Large intestine (tissue), 3 donors: ENCODE measurements around the gene SLC66A1. TPM values are rescaled to one million over a fixed set of nuclear protein-coding genes. Genes with fewer than 3 reads are reported as not detected.

ENCODE experiments used
- DNase-seq, 2 donors: peaks; one replicate each; pipeline versions ENCODE4 v3.0.0 to v3.0.0-alpha.2; 2013
- H3K27ac ChIP-seq: one replicate; pipeline ENCODE4 v1.5.1; 2013; ENCODE audit warnings: low read length
- H3K27me3 ChIP-seq: 2 replicates; pipeline ENCODE4 v1.6.1; 2013; ENCODE audit warnings: low read length; ENCODE audit not compliant: control insufficient read depth, insufficient read depth
- H3K36me3 ChIP-seq: 2 replicates; pipeline ENCODE4 v1.6.1; 2013; ENCODE audit warnings: low read length; ENCODE audit not compliant: control insufficient read depth, insufficient read depth
- H3K4me1 ChIP-seq: one replicate; pipeline ENCODE4 v1.6.1; 2013; ENCODE audit warnings: low read length; ENCODE audit not compliant: control insufficient read depth, insufficient read depth
- H3K4me3 ChIP-seq: one replicate; pipeline ENCODE4 v1.5.1; 2013; ENCODE audit warnings: low read length
- H3K9me3 ChIP-seq: one replicate; pipeline ENCODE4 v1.6.1; 2013; ENCODE audit warnings: mild to moderate bottlenecking, low read depth, low read length, moderate library complexity; ENCODE audit not compliant: control insufficient read depth
- WGBS: methylation state at CpG from one replicate; pipeline ENCODE4 v1.1.5; 2013; ENCODE audit warnings: low lambda C conversion rate; ENCODE audit not compliant: insufficient coverage; 5-methylcytosine and 5-hydroxymethylcytosine counted together
- polyA plus RNA-seq: library from polyadenylated mRNA; unstranded; fragments of 120-200 nt; gene quantifications from one replicate; pipeline ENCODE4 v1.2.1, GENCODE V29; 2013

Gene SLC66A1
- polyA plus RNA-seq, 1 donor, result 21.5 TPM

- Histone ChIP-seq H3K27me3 (no peaks in the 10 kb centered on the region), H3K4me1 (peaks cover 4% of the 10 kb centered on the region), H3K36me3 (peaks cover 77% of the 10 kb centered on the region), H3K9me3 (no peaks in the 10 kb centered on the region), H3K4me3 (no peak overlapping the region), H3K27ac (no peak overlapping the region)
- DNase-seq, result no peak
- WGBS, result 80% methylated on average over 1 of the region's 17 CpGs
These were observed 37.9 kb downstream of the SLC66A1 start for GRCh38 chr1:19349999-19350398.

GRCh38 chr1:19350566-19350965, 38.4 kb downstream of the SLC66A1 start:
- H3K36me3 ChIP-seq, result peaks cover 76% of the 10 kb centered on the region
- WGBS, result 100% methylated on average over 2 of the region's 5 CpGs

GRCh38 chr1:19351873-19352272, 39.7 kb downstream of the SLC66A1 start:
- no CpG with 5 or more reads among the region's 10 CpGs for WGBS
- Histone ChIP-seq H3K36me3 (peaks cover 81% of the 10 kb centered on the region), H3K4me3 (no peak overlapping the region), H3K27me3 (no peaks in the 10 kb centered on the region), H3K27ac (no peak overlapping the region), H3K9me3 (no peaks in the 10 kb centered on the region), H3K4me1 (peaks cover 4% of the 10 kb centered on the region)
- DNase-seq, result no peak

More at GRCh38 chr1:19350566-19350965, 38.4 kb downstream of the SLC66A1 start:
- no peaks in the 10 kb centered on the region for H3K27me3 ChIP-seq
- no peak for DNase-seq
- H3K9me3 ChIP-seq, result no peaks in the 10 kb centered on the region
- H3K4me1 ChIP-seq, result peaks cover 4% of the 10 kb centered on the region
- H3K4me3 ChIP-seq, result no peak overlapping the region
- no peak overlapping the region for H3K27ac ChIP-seq

- no CpG with 5 or more reads among the region's 14 CpGs for WGBS
- Histone ChIP-seq H3K4me1 (peaks cover 6% of the 10 kb centered on the region), H3K36me3 (peaks cover 88% of the 10 kb centered on the region), H3K9me3 (no peaks in the 10 kb centered on the region), H3K27ac (no peak overlapping the region), H3K4me3 (no peak overlapping the region), H3K27me3 (no peaks in the 10 kb centered on the region)
- no peak for DNase-seq
These were observed 40.7 kb downstream of the SLC66A1 start for GRCh38 chr1:19352839-19353238.

- peaks cover 81% of the 10 kb centered on the region for H3K36me3 ChIP-seq
- H3K4me3 ChIP-seq, result no peak overlapping the region
- DNase-seq, result no peak
- no peaks in the 10 kb centered on the region for H3K9me3 ChIP-seq
- H3K4me1 ChIP-seq, result peaks cover 2% of the 10 kb centered on the region
- no peak overlapping the region for H3K27ac ChIP-seq
- no CpG with 5 or more reads among the region's 8 CpGs for WGBS
- no peaks in the 10 kb centered on the region for H3K27me3 ChIP-seq
These were observed 41.5 kb downstream of the SLC66A1 start for GRCh38 chr1:19353596-19353995.

GRCh38 chr1:19354531-19354981, 42.4 kb downstream of the SLC66A1 start:
- Histone ChIP-seq H3K4me1 (peaks cover 2% of the 10 kb centered on the region), H3K9me3 (no peaks in the 10 kb centered on the region), H3K27ac (no peak overlapping the region), H3K27me3 (no peaks in the 10 kb centered on the region), H3K36me3 (peaks cover 76% of the 10 kb centered on the region), H3K4me3 (no peak overlapping the region)
- no peak for DNase-seq
- no CpG with 5 or more reads among the region's 6 CpGs for WGBS

GRCh38 chr1:19356266-19356665, 44.1 kb downstream of the SLC66A1 start:
- Histone ChIP-seq H3K4me1 (peaks cover 2% of the 10 kb centered on the region), H3K36me3 (peaks cover 67% of the 10 kb centered on the region), H3K4me3 (no peak overlapping the region), H3K27me3 (no peaks in the 10 kb centered on the region), H3K9me3 (no peaks in the 10 kb centered on the region), H3K27ac (no peak overlapping the region)
- DNase-seq, result no peak
- WGBS, result no CpG with 5 or more reads among the region's 5 CpGs

GRCh38 chr1:19357299-19357986, 45.3 kb downstream of the SLC66A1 start:
- no CpG with 5 or more reads among the region's 13 CpGs for WGBS
- H3K27me3 ChIP-seq, result no peaks in the 10 kb centered on the region
- H3K36me3 ChIP-seq, result peaks cover 56% of the 10 kb centered on the region
- no peaks in the 10 kb centered on the region for H3K9me3 ChIP-seq
- peak; percentile 52 to 76 for DNase-seq
- peak overlapping the region; percentile 63 for H3K27ac ChIP-seq
- no peak overlapping the region for H3K4me3 ChIP-seq
- peaks cover 2% of the 10 kb centered on the region for H3K4me1 ChIP-seq

GRCh38 chr1:19358710-19359109, 46.6 kb downstream of the SLC66A1 start:
- no peaks in the 10 kb centered on the region for H3K27me3 ChIP-seq
- DNase-seq, result no peak
- peaks cover 7% of the 10 kb centered on the region for H3K4me1 ChIP-seq
- H3K4me3 ChIP-seq, result no peak overlapping the region
- no peaks in the 10 kb centered on the region for H3K9me3 ChIP-seq
- no CpG with 5 or more reads among the region's 8 CpGs for WGBS
- H3K27ac ChIP-seq, result no peak overlapping the region
- H3K36me3 ChIP-seq, result peaks cover 44% of the 10 kb centered on the region

GRCh38 chr1:19359357-19359756, 47.2 kb downstream of the SLC66A1 start:
- peaks cover 14% of the 10 kb centered on the region for H3K4me1 ChIP-seq
- no peak overlapping the region for H3K4me3 ChIP-seq
- no CpG with 5 or more reads among the region's 11 CpGs for WGBS
- no peak for DNase-seq
- no peaks in the 10 kb centered on the region for H3K27me3 ChIP-seq
- no peak overlapping the region for H3K27ac ChIP-seq
- no peaks in the 10 kb centered on the region for H3K9me3 ChIP-seq
- H3K36me3 ChIP-seq, result peaks cover 38% of the 10 kb centered on the region

GRCh38 chr1:19360016-19360415, 47.9 kb downstream of the SLC66A1 start:
- H3K27me3 ChIP-seq, result no peaks in the 10 kb centered on the region
- no peak overlapping the region for H3K4me3 ChIP-seq
- no peak overlapping the region for H3K27ac ChIP-seq
- no peaks in the 10 kb centered on the region for H3K9me3 ChIP-seq
- H3K36me3 ChIP-seq, result peaks cover 34% of the 10 kb centered on the region
- no CpG with 5 or more reads among the region's 6 CpGs for WGBS
- no peak for DNase-seq
- H3K4me1 ChIP-seq, result peaks cover 18% of the 10 kb centered on the region
